HUDEP-2 (cell line): ENCODE data around the gene TUBA1C.

Experiments used
- DNase-seq, 76 experiments: peaks; one replicate each; lab custom pipeline; 2025; ENCODE audit not compliant: unreplicated experiment in 76 of 76; lab: John Stamatoyannopoulos, UW

Gene TUBA1C

GRCh38 chr12:49264873-49265792 lies at the start of gene TUBA1C:
Gene TUBA1C (plus strand): TSS chr12:49265082. CDS start chr12:49265182, 100 bp downstream.
- DNase-seq = peak; percentile 23 to 96 (median 88)

- DNase-seq = no peak
Observed at GRCh38 chr12:49219417-49220026, 45.4 kb upstream of the TUBA1C start.

- no peak for DNase-seq
Observed at GRCh38 chr12:49220972-49221371, 43.9 kb upstream of the TUBA1C start.

- DNase-seq = no peak
Observed at GRCh38 chr12:49223122-49223521, 41.8 kb upstream of the TUBA1C start.

- no peak for DNase-seq
Observed at GRCh38 chr12:49223590-49224369, 41.1 kb upstream of the TUBA1C start.

GRCh38 chr12:49225576-49226166 lies 39.2 kb upstream of the TUBA1C start:
- DNase-seq = peak in 1 of 76 experiments; percentile 4

GRCh38 chr12:49227713-49228112 lies 37.2 kb upstream of the TUBA1C start:
- DNase-seq = no peak

- no peak for DNase-seq
Observed at GRCh38 chr12:49228653-49229052, 36.2 kb upstream of the TUBA1C start.

GRCh38 chr12:49230176-49230804 lies 34.6 kb upstream of the TUBA1C start:
- no peak for DNase-seq

GRCh38 chr12:49230805-49231194 lies 34.1 kb upstream of the TUBA1C start:
- no peak for DNase-seq

GRCh38 chr12:49231878-49232655 lies 32.8 kb upstream of the TUBA1C start:
- DNase-seq = peak in 2 of 76 experiments; percentile 17 to 25

- DNase-seq = peak in 75 of 76 experiments; percentile 34 to 94 (median 83)
Observed at GRCh38 chr12:49232940-49233841, 31.7 kb upstream of the TUBA1C start.

- DNase-seq = peak in 63 of 76 experiments; percentile 9 to 73 (median 42)
Observed at GRCh38 chr12:49233842-49234526, 30.9 kb upstream of the TUBA1C start.

- peak in 2 of 76 experiments; percentile 6 to 23 for DNase-seq
Observed at GRCh38 chr12:49236423-49236822, 28.5 kb upstream of the TUBA1C start.

GRCh38 chr12:49243631-49244030 lies 21.3 kb upstream of the TUBA1C start:
- DNase-seq = no peak

GRCh38 chr12:49244176-49244575 lies 20.7 kb upstream of the TUBA1C start:
- DNase-seq = no peak

GRCh38 chr12:49251357-49251756 lies 13.5 kb upstream of the TUBA1C start:
- DNase-seq = no peak
